Posterior vena cava (tissue), 2 donors: ENCODE data around the gene ADAMTSL2. TPM values are rescaled to one million over a fixed set of nuclear protein-coding genes. Genes with fewer than 3 reads are reported as not detected.
A peak's percentile ranks its signal among the peaks of the same experiment; 100 is the strongest.

Experiments used
- DNase-seq: peaks from one replicate; pipeline ENCODE4 v3.0.0-alpha.2; 2020; ENCODE audit warnings: low spot score
- intact Hi-C, 2 donors: fragments of 100-400 bp; cut with DNase I; formaldehyde crosslinking; loops; one replicate each; pipeline versions ENCODE4 v1.14.1 to v1.14.2; 2022 to 2023
- total RNA-seq, 2 donors: library from RNA; stranded (reverse); fragmentation: NEBNext Ultra II Directional; extraction: Animal tissue kit (Norgen Biotek cat#: 25700); gene quantifications; one replicate each; pipeline ENCODE4 v1.2.1, GENCODE V29; 2021
- donor health status: DM: yes; HTN: yes; CAD: no.
- donor health status: DM: yes; HTN: yes; CAD: no.

ADAMTSL2 gene
- total RNA-seq, 2 donors from 2014 or later = 5.5 to 11.3 TPM

- DNase-seq = peak; percentile 69
- intact Hi-C loops = no loop called here
These were observed 37.4 kb upstream of the ADAMTSL2 start for GRCh38 chr9:133496861-133497842.

GRCh38 chr9:133499132-133499891 lies 35.2 kb upstream of the ADAMTSL2 start:
- intact Hi-C loops = no loop called here
- DNase-seq = no peak

DNA sequence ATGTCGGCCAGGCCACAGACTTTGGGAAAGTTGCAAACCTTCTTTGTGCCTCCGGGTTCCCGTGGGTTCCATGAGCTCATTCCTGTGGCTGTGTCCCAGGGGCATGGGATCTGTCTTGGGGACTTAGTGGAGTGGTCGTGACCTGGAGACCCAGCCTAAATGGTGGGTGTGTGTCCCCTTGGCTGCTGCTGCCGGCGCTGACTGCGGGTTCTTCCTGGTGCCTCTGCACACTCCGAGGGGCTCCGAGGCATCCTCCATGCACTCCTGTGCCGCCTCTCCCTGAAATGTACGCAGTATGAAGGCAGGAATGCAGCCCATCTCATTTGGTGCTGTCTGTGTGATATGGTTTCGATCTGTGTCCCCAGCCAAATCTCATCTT lies 34.6 kb upstream of the ADAMTSL2 start:
- intact Hi-C loops = no loop called here
- DNase-seq = no peak

DNA sequence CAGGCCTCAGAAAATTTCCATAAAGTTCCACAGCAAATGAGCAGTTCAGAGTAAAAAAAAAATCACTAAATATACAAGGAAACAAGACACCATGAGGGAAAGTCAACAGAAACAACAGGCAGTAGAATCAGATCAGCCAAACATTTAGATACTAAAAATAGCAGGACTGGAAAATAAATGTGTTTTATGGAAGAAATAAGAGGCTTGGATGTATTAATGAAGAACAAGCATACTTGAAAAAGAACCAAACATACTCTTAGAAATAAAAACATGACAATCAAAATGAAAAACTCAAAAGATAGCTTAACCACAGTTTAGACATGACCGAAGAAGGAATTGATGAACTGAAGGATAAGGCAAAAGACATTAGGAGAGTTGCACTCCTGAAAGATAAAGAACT lies 32.4 kb upstream of the ADAMTSL2 start:
- DNase-seq = no peak
- intact Hi-C loops = no loop called here

DNA sequence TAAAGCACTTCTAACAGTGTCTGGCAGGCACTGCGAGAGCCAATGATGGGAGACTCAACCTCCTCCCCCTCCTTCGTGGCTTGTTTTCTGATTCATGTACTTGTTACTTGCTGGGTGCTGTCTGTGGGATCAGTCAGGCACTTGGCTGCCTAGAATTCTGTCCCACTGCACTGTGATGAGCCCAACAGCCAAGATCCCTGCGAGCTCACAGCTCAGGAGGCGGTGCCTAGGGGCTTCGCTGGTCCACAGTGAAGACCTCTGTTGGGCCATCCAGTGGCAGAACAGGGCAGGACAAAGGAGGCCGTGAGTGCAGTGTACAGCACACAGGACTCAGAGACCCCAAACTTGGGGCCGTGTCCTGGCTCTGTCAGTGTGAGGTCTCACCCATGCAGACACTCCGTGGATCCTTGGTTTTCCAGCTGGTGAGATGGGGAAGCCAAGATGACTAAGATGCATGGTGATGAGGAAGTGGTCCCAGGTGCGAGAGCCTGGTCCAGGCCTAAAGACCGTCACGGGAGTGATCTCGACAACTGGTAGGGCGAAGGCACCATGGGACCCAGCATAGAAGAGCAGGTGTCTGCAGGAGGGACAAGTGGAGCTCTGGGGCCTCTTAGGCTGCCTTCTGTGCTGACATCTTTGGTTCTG lies 29.2 kb upstream of the ADAMTSL2 start:
- no peak for DNase-seq
- intact Hi-C loops = no loop called here

DNA sequence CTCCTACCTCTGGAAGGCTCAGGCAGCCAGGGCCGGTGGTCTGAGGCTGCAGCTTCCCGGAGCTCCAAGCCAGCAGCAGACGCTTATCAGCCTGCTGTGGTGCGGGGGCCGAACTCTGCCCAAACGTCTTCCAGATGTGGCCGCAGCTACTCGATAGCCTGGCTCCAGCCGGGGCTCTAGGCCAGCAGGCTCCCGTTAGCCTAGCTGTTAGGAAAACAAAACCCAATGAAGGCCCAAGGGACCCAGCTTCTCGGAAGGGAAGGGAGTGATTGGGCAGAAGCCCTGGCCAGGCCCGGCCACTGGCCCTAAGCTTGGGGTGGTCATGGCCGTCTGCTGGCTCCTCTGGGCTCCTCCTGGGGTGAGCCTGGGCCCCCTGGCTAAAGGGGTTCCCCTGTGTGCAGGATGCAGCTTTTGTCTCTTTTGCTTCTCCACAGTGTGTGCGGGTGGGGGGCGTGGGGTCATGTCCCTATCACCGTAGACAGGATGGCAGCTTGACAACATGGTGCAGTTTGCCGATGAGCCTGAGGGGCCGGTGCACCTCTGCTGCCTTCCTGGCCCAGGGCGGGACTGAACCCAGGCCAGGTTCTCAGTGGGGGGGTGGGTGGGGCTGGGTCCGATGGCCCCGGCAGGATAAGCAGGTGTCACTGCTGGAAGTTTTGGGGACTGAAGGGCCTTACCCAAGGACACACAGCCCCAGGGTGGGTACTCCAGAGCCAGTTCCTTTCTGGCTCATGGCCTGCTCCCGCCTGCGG lies 28.4 kb upstream of the ADAMTSL2 start:
- peak; percentile 94 for DNase-seq
- intact Hi-C loops = no loop called here

GRCh38 chr9:133506653-133507038 lies 27.9 kb upstream of the ADAMTSL2 start:
- peak; percentile 94 for DNase-seq
- intact Hi-C loops = no loop called here

GRCh38 chr9:133507246-133507965 lies 27.1 kb upstream of the ADAMTSL2 start:
- intact Hi-C loops = no loop called here
- DNase-seq = no peak

DNA sequence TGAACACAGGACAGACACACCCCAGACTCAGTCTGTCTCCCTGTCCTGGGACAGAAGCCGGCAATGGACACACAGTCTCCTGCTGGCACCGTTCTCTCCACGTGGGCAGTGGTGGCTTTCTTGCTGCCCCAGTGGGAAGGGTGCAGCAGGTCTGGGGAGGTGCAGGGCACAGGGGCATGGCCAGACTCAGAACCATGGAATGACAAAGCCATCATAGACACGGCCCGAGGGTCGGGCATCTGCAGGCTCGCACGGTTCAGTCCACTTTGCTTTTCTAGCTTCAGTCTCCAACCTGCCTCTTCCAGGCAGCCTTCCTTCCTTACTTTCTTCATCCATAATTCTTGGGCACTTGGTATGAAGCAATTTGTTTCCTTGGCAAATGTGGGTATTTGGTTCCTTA lies 26.5 kb upstream of the ADAMTSL2 start:
- intact Hi-C loops = no loop called here
- DNase-seq = no peak

DNA sequence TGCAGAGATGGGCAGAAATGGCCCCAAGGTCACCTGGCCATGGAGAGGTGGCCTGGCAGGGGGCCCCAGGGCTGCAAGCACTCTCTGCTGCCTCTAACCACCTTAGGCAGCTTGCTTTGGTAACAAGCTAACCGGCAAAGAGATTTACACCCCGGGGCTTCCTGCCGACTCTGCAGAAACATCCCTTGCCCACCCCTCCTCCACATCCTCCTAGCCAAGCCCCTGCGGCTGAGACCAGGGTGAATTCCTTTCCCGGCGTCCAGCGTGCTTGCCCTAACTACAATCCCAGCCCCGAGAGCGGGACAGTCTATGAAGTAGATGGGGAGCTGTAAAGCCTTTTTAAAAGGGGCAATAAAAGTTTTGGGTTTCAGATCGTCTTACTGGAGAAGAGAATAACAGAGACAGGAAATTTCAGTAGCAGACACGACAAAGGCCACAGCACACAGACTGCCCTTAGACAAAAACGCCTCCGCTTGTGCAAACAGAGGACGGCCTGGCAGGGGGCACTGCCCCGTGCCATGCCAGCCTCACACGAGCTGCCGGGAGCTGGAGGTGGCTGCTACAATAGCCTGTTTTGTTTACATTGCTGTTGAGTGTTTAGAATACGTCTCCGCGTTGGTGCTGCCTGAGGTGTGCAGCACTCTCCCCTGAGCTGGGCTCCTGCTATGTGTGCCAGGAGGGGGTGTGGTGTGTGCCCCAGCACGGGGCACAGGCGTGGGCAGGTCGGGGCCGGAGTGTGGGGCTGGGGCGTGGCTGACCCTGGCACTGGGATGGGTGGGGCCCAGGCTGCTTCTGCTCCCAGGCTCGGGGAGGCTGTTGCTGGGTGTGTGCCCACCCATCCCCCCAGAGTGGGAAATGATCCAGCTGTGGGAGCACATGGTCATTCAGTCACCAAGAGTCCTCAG lies 25.1 kb upstream of the ADAMTSL2 start:
- DNase-seq = no peak
- intact Hi-C loops = no loop called here

- no peak for DNase-seq
- intact Hi-C loops = no loop called here
These were observed 23.5 kb upstream of the ADAMTSL2 start for GRCh38 chr9:133510926-133511505.

DNA sequence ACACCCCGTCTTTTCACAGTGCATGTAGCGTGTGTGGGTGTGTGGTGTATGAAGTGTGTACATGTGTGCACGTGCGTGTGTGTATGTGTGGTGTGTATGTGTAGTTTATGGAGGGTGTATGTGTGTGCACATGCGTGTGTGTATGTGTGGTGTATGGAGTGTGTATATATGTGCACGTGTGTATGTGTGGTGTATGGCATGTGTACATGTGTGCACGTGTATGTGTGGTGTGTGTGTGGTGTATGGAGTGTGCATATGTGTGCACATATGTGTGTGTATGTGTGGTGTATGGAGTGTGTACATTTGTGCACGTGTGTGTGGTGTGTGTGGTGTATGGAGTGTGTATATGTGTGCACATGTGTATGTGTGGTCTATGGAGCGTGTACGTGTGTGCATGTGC lies 22.9 kb upstream of the ADAMTSL2 start:
- intact Hi-C loops = no loop called here
- no peak for DNase-seq

GRCh38 chr9:133512253-133513213 lies 22.0 kb upstream of the ADAMTSL2 start:
- no peak for DNase-seq
- intact Hi-C loops = no loop called here

DNA sequence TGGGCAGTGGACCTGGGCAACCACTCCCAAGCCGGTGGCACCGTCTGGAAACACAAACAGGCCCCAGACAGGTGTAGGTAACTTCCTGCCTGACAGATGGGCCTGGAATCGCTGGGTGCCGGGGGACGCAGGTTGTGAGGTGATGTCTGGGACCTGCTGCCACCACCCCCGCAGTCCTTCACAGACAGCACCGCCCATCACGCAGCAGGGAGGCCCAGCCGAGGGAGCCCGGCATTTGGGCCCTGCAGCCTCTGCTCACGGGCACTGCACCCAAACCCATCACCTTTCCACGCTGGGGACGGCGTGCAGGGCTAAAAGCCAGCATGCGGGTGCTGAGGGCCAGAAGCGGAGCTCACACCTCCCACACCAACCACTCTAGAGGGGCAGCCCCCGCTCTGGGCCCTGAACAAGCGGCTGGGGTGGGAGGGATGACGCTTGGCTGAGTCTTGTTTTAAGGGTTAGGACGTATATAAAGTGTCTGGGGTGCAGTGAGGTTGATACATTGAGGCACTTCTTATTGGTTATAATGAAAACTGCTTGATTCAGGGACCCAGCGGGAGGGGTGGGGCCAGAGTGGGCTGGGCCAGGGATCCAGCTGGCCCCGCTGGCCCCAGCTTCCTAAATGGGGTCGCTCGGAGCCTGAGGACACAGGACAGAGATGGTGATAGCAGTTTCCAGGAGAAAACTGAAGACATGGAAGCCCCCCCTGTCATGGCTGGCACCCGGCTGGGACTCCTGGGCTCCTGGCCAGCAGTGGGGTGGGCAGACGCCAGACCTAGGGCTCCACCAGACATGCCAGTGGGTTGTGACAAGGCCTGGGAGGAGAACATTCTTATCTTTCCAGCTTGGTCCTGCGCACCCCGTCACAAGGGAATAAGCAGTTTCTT lies 21.0 kb upstream of the ADAMTSL2 start:
- no peak for DNase-seq
- intact Hi-C loops = no loop called here
